Right atrium auricular region (tissue), 2 donors: ENCODE measurements around the gene C15orf62. TPM values are rescaled to one million over a fixed set of nuclear protein-coding genes. Genes with fewer than 3 reads are reported as not detected.
A peak's percentile ranks its signal among the peaks of the same experiment; 100 is the strongest.

Experiments
- DNase-seq: peaks from one replicate; pipeline ENCODE4 v3.0.0-alpha.2; 2019; ENCODE audit warnings: low spot score
- H3K27ac ChIP-seq, 2 donors: fragments of 200-600 bp; sonication (generic); 1 replicate in 1 of 2; 2 replicates in 1 of 2; pipeline ENCODE4 v1.5.1; 2016 to 2019
- H3K27me3 ChIP-seq, 2 donors: fragments of 200-600 bp; sonication (generic); one replicate each; pipeline versions ENCODE4 v1.5.1 to v1.6.0; 2017 to 2019
- H3K36me3 ChIP-seq: fragments of 200-600 bp; sonication (generic); one replicate; pipeline ENCODE4 v1.5.1; 2016
- H3K4me1 ChIP-seq, 2 donors: fragments of 200-600 bp; sonication (generic); one replicate each; pipeline versions ENCODE4 v1.5.1 to v1.6.0; 2017 to 2019
- H3K4me3 ChIP-seq, 2 donors: fragments of 200-600 bp; sonication (generic); 1 replicate in 1 of 2; 2 replicates in 1 of 2; pipeline ENCODE4 v1.5.1; 2017 to 2019; ENCODE audit warnings: mild to moderate bottlenecking in 1 of 2, moderate library complexity in 1 of 2
- H3K9me3 ChIP-seq, 2 donors: fragments of 200-600 bp; sonication (generic); one replicate each; pipeline ENCODE4 v1.5.1; 2019
- total RNA-seq, 2 donors: library from RNA; depleted of rRNA; stranded (reverse); fragments of >200 nt; gene quantifications; one replicate each; pipeline ENCODE4 v1.1.0, GENCODE V29; 2016
- TF ChIP-seq, protein P1 (sequence below), 2 donors: fragments of 200-600 bp; sonication (generic); IDR thresholded peaks; one replicate each; pipeline ENCODE4 v1.5.1; 2019; ENCODE audit warnings: antibody characterized with exemption in 2 of 2

Gene C15orf62
- total RNA-seq, 2 donors from 2014 or later: 0.83 TPM; not detected in 1

DNA sequence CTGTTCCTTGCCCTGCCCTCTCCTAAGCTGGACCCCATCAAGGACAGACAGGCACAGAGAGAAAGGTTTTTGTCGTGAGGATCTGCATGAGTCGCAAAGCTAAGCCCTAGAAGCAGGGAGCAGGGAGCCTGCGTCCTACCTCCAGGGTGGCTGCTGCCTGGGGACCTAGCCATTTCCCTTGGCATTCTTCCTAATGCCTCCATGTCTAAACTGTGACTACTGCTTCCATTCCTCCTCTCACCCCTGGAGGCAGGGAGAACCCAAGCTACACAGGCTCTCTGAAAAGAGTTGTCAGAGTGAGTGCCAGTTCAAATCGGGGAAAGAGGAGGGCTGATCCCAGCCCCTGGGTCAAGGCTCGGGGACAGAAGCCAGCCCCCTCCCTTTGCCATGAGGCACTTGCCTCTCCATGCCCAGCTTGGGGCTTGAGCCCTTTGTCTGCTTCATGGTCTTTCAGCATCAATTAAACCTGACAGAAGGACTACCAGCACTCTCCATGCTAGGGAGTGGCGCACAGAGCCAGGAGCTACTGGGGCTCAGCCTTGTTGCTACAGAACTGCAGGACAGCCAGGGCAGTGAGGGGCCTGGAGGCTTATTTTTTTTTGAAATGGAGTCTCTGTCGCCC lies 3.5 kb upstream of the C15orf62 start:
- Histone ChIP-seq H3K4me1 (peaks cover 0 to 45% of the 10 kb centered on the region in 2 donors), H3K27me3 (no peaks in the 10 kb centered on the region), H3K4me3 (no peak overlapping the region), H3K36me3 (no peaks in the 10 kb centered on the region), H3K9me3 (no peaks in the 10 kb centered on the region), H3K27ac (no peak overlapping the region)
- TF ChIP-seq, protein P1, sequence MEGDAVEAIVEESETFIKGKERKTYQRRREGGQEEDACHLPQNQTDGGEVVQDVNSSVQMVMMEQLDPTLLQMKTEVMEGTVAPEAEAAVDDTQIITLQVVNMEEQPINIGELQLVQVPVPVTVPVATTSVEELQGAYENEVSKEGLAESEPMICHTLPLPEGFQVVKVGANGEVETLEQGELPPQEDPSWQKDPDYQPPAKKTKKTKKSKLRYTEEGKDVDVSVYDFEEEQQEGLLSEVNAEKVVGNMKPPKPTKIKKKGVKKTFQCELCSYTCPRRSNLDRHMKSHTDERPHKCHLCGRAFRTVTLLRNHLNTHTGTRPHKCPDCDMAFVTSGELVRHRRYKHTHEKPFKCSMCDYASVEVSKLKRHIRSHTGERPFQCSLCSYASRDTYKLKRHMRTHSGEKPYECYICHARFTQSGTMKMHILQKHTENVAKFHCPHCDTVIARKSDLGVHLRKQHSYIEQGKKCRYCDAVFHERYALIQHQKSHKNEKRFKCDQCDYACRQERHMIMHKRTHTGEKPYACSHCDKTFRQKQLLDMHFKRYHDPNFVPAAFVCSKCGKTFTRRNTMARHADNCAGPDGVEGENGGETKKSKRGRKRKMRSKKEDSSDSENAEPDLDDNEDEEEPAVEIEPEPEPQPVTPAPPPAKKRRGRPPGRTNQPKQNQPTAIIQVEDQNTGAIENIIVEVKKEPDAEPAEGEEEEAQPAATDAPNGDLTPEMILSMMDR (IDR thresholded peaks at IDR 0.05): no peak
- DNase-seq: no peak

DNA sequence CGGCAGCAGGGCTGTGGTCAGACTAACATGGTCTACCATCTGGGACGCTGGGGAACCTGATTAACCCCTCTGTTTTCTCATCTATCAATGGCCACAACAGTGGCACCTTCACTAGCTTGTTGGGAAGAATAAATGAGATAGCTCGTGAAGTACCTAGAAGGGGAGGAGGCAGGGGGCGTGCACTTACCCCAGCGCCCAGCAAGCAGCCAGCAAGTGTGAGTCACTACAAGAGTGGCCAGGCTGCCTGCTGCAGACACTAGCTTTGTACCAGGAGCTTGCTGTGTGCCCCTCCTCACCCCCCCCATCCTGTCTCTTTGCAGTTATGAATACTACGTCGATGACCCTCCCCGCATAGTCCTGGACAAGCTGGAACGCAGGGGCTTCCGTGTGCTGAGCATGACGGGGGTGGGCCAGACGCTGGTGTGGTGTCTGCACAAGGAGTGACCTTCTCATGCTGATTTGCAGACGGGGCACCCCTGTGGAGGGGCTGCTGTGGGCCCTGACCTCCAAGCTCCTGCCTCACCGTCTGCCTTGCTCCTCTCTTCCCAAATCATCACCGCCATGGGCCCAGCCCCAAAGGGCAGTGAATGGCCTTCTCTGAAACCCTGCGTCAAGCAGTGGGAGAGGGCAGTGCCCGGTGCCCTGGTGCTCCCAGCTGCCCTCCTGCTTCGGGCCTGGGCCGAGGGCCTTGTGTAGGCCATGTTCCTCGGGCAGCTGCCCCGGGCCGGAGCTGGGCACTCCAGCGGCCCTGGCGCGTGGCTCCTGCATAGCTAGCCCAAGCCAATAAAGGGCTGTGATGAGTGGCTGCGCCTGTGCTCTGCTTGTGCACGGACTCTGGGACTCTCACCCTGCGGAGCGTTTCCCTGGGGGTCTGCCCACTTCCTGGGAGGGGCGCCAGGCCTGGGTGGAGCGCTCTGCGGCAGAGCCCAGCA lies 2.6 kb upstream of the C15orf62 start:
- Histone ChIP-seq H3K36me3 (peaks cover 7% of the 10 kb centered on the region), H3K27me3 (no peaks in the 10 kb centered on the region), H3K4me3 (no peak overlapping the region), H3K27ac (no peak overlapping the region), H3K9me3 (no peaks in the 10 kb centered on the region), H3K4me1 (peaks cover 0 to 45% of the 10 kb centered on the region in 2 donors)
- no peak for DNase-seq
- TF ChIP-seq, protein P1 (IDR thresholded peaks at IDR 0.05): no peak

DNA sequence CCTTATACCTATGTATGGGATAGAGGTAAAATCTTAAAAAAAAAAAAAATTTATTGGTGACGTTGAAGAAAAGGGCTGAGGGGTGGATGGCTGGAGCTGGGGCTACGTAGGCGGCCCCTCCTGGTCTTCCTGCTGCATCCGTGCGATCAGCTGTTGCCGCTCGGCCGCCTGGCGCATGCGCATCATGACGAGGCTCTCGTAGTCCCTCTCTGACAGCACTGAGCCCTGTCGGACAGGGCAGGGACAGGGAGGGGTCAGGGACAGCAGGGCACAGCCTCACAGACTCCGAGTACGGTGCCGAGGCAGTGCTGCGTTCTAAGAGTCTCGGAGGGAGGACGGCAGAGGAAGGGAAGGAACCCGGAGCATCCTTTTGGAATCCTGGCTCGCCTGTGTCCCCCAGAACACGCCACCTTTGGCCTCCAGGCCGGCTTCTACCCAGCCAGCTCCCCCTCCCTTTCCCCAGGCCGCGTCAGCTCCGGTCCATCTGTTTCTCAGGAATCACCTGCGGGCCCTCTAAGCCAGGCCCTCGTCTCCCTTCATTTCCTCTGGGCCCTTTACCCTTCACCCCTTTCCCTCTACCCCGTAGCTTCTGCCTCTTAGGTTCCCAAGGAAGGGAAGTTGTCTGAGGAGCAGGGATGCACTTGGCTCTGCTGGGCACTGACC lies 1.8 kb upstream of the C15orf62 start:
- Histone ChIP-seq H3K4me3 (no peak overlapping the region), H3K27me3 (no peaks in the 10 kb centered on the region), H3K36me3 (peaks cover 7% of the 10 kb centered on the region), H3K4me1 (peaks cover 0 to 43% of the 10 kb centered on the region in 2 donors), H3K9me3 (no peaks in the 10 kb centered on the region), H3K27ac (no peak overlapping the region)
- DNase-seq: no peak
- TF ChIP-seq, protein P1 (IDR thresholded peaks at IDR 0.05): no peak

DNA sequence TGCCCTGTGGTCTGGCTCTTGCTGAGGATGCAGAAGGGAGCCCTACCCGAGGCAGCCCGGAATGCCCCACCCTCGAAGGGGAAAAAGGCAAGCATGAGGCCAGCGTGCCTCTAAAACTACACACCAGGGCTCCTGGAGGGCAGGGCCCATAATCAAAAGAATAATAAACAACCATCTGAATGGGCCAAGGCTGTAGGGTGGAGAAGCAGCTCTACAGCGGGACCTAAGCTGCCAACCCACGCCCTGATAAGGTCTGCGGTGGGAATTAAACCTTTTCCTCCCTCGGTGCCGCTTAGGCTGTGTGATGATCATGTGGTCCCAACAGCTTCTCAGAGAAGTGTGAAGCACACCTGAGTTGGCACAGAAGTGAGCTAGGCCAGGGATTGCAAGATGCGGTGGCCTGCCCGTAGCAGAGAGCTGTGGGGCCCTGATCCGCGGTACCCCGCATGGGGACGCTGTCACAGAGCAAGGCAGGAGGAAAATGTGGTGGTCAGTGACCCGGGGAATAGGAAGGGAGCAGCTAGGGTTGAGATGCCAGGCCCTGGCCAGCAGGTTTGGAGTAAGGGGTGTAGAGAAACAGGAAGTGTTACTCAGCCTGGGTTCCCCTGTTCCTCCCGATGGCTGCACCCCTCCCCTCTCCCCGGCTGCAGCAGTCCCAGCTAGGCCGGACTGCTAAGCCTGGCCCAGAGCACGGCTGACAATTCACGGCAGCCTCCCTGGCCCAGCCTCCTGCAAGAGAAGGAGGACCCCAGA lies 1.1 kb upstream of the C15orf62 start:
- H3K4me1 ChIP-seq: peaks cover 0 to 36% of the 10 kb centered on the region in 2 donors
- DNase-seq: no peak
- H3K27me3 ChIP-seq: no peaks in the 10 kb centered on the region
- TF ChIP-seq, protein P1 (IDR thresholded peaks at IDR 0.05): no peak
- no peak overlapping the region for H3K27ac ChIP-seq
- H3K4me3 ChIP-seq: no peak overlapping the region
- H3K36me3 ChIP-seq: peaks cover 12% of the 10 kb centered on the region
- H3K9me3 ChIP-seq: no peaks in the 10 kb centered on the region

DNA sequence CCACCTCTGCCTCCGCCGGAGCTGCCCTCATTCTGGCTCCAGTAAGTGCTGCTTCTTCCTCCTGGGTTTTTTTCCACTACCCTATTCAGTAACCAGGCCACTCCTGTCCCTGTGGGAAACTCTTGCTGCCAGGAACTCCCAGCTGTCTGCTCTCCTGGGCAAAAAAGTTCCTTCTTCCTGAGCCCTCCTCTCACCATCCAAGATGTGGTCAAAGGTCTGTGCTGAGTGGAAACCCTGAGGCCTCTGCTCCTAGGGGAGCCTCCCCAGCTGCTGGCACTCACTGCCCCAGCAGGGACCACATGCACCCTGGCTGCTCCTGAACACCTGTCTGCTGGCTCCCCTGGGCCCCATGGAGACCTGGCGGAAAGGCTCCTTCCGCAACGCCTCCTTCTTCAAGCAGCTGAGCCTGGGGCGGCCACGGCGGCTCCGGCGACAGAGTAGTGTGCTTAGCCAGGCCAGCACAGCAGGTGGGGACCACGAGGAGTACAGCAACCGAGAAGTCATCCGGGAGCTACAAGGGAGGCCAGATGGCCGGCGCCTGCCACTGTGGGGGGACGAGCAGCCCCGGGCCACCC lies 454 bp downstream of the C15orf62 start:
- peaks cover 28% of the 10 kb centered on the region for H3K36me3 ChIP-seq

More for the DNA sequence above, 454 bp downstream of the C15orf62 start:
- TF ChIP-seq, protein P1 (IDR thresholded peaks at IDR 0.05): no peak
- Histone ChIP-seq H3K27ac (peak overlapping the region in 1 of 2 donors; percentile 16), H3K4me3 (no peak overlapping the region), H3K4me1 (peaks cover 0 to 25% of the 10 kb centered on the region in 2 donors), H3K27me3 (no peaks in the 10 kb centered on the region), H3K9me3 (no peaks in the 10 kb centered on the region)
- DNase-seq: no peak
